SK-N-MC (cell line): ENCODE measurements around the gene SMAD3.

ENCODE experiments used
- EZH2 ChIP-seq: fragments of 200-600 bp; sonication (generic); IDR thresholded peaks from one replicate; pipeline ENCODE4 v1.6.1; 2017; ENCODE audit warnings: antibody characterized with exemption
- POLR2AphosphoS5 ChIP-seq: IDR thresholded peaks from 2 replicates; pipeline ENCODE4 v1.6.1; 2012; ENCODE audit warnings: mild to moderate bottlenecking, low read depth, low read length, borderline replicate concordance

DNA sequence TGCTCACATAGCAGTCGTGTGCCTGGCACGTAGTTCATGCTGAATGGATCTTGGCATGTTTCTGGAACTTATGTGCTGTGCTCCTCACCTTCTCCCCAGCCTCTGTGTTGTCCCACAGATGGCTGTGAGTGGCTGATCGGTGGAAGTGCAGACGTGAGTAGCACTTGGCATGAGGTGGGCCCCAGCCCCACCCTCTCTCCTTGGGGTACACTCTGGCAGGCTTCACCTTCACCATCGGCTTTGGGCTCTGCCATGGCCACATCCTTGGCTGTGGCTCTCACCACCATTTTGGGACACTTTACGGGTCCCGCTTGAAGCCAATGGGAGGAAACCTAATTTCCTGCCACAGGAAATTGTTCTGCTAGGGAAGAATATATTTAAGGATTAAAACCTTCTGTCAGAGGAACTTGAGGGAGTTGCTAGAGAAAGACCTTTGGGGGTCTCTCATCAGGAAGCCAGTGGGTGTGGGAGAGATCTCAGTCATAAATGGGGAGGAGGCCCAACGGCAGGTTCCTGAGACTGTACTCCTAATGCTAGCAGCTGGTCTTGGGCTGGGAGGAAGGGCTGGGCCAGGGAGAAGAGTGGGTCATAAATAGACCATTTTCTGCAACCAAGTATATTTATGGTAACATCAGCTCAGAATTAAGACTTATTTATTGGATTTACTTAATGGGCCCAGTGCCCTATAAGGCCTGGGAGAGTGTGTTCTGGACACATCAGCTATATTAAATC lies 92.3 kb downstream of the SMAD3 start:
- TF ChIP-seq EZH2 (no peak), POLR2AphosphoS5 (peak; percentile 14; the same call in 1 of the 2 replicates)
